ENCODE measurements around the gene LACTB. TPM values are rescaled to one million over a fixed set of nuclear protein-coding genes. Genes with fewer than 3 reads are reported as not detected.

LACTB gene
- total and polyA plus RNA-seq, 2 of the 4 experiments (the other 2 are of a cell fraction) = 12.9 to 32.7 TPM

- no peak overlapping the region for H3K14ac ChIP-seq (replicated peaks; ENCODE audit: low read depth, low read length)
- intact Hi-C loops (cut with micrococcal nuclease) = no loop called here
- H4K20me1 ChIP-seq (ENCODE audit: insufficient read depth, low read length) = no peaks in the 10 kb centered on the region
- no peak overlapping the region for H3K18ac ChIP-seq (ENCODE audit: low read depth, low read length)
- no peak overlapping the region for H3K23ac ChIP-seq (ENCODE audit: low read depth, low read length)
- H2AK5ac ChIP-seq (ENCODE audit: low read depth, low read length) = no peak overlapping the region
- no CpG with 5 or more reads among the region's 2 CpGs for WGBS, 2 experiments (ENCODE audit: extremely low coverage in 2 of 2, insufficient read length in 1 of 2)
- H3K4me2 ChIP-seq (ENCODE audit: low read depth, low read length) = no peak overlapping the region
- TF ChIP-seq MXI1 (IDR thresholded peaks at IDR 0.05; ENCODE audit: borderline replicate concordance, low read depth, low read length) = no peak
- H3K4me1 ChIP-seq (ENCODE audit: control insufficient read depth, insufficient read depth, low read length) = peaks cover 4% of the 10 kb centered on the region; the same call in 1 of the 2 replicates
- no peak for DNase-seq
- no TSS peak for BruUV-seq (replicated peaks)
- H4K91ac ChIP-seq (ENCODE audit: insufficient read depth, low read depth, low read length) = no peak overlapping the region
- no peak overlapping the region for H2BK5ac ChIP-seq (ENCODE audit: low read depth, low read length, poor library complexity, severe bottlenecking)
- H3K27ac ChIP-seq (ENCODE audit: insufficient read depth, low read length) = no peak overlapping the region
- H4K8ac ChIP-seq (ENCODE audit: low read depth in 2 of 2, low read length in 2 of 2) = no peak overlapping the region
- no peak overlapping the region for H2BK20ac ChIP-seq (ENCODE audit: low read depth, low read length)
- in situ Hi-C loops (cut with MboI; ENCODE audit: low sequenced_read_pairs) = no loop called here
- H4K5ac ChIP-seq (ENCODE audit: low read depth, low read length) = no peak overlapping the region
- H3K56ac ChIP-seq (ENCODE audit: extremely low read depth, insufficient read depth, low read length) = no peak overlapping the region
- no peak overlapping the region for H2BK15ac ChIP-seq (ENCODE audit: low read depth, low read length)
- dilution Hi-C loops (cut with HindIII; ENCODE audit: low sequenced_read_pairs, unreplicated experiment) = no loop called here
- no peak overlapping the region for H2BK120ac ChIP-seq (ENCODE audit: low read depth, low read length)
- H3K79me1 ChIP-seq (ENCODE audit: low read depth in 1 of 2, low read length in 2 of 2) = peaks cover 10 to 29% of the 10 kb centered on the region in 2 experiments
- no peaks in the 10 kb centered on the region for H3K9me3 ChIP-seq (ENCODE audit: control insufficient read depth, insufficient read depth, low read length)
- no peak overlapping the region for H2AFZ ChIP-seq (replicated peaks; ENCODE audit: low read length, poor library complexity)
- no peaks in the 10 kb centered on the region for H3K27me3 ChIP-seq (ENCODE audit: control insufficient read depth, insufficient read depth, low read length)
- ChIA-PET CTCF (no interaction called here), POLR2A (ENCODE audit: unreplicated experiment) (no interaction called here)
- no peak overlapping the region for H3K9ac ChIP-seq (ENCODE audit: low read depth, low read length)
- peaks cover 3% of the 10 kb centered on the region; the same call in 1 of the 2 replicates for H3K9me1 ChIP-seq (ENCODE audit: insufficient read depth, low read length)
- no peak for ATAC-seq (ENCODE audit: low read depth)
- no peak overlapping the region for H3K4ac ChIP-seq (ENCODE audit: low read depth, low read length)
- H3K4me3 ChIP-seq (ENCODE audit: insufficient read depth, low read depth, low read length) = no peak overlapping the region
- peaks cover 6% of the 10 kb centered on the region for H3K36me3 ChIP-seq (ENCODE audit: control insufficient read depth, insufficient read depth, low read length)
- H2AK9ac ChIP-seq (replicated peaks; ENCODE audit: low read depth, low read length, poor library complexity) = no peak overlapping the region
These were observed 19.3 kb downstream of the LACTB start for GRCh38 chr15:63140936-63141335.

Data from IMR-90 (cell line).